ENCODE results near the gene BTG1.

The BTG1 gene

GRCh38 chr12:92145731-92146496, at the start of gene BTG1:
TSS of gene BTG1 (minus strand) at chr12:92145846. CDS start at chr12:92145535, 311 bp downstream.
- DNase-seq (ENCODE audit: low read depth in 3 of 3, low spot score in 1 of 3) = peak; percentile 91 to 99 (median 99)

GRCh38 chr12:92194561-92194960, 48.9 kb upstream of the BTG1 start:
- no peak for DNase-seq (ENCODE audit: low read depth in 3 of 3, low spot score in 1 of 3)

DNA sequence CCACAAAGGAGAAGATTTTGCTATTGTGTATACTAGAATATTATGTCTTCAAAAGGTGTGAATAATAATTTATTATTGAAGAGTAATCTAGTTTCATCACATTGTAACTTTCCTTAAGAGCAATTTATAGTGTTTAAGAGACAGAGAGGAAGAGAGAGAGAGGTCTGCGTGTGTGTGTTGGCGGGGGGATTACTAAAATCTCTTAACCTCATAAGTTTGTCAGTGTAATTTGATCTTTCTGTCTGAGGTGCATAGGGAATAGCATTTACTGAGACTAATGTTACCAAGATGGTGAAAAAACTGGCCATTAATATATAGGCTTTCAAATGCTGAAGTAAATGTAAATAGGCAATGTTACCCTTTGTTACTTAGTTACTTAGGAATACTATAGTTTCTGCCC, 48.2 kb upstream of the BTG1 start:
- DNase-seq (ENCODE audit: low read depth in 3 of 3, low spot score in 1 of 3) = no peak

DNA sequence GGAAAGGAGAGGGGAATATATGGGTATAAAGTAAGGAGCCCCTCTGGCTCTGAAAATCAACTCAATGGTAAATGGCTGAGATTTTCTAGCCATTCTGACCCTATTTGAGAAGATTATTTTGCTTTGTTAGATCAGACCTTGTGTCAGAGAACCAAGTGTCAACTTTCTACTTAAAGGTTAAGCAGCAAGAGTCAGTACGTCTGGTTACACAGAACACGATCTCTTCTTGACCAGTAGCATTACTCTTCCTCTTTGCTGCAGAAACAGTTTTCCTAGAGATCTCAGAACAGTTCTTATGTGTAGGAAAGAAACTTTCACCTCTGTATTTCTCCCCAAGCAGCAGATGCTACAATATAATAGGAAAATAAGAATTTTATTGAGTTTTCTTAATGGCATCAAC, 47.4 kb upstream of the BTG1 start:
- no peak for DNase-seq (ENCODE audit: low read depth in 3 of 3, low spot score in 1 of 3)

DNA sequence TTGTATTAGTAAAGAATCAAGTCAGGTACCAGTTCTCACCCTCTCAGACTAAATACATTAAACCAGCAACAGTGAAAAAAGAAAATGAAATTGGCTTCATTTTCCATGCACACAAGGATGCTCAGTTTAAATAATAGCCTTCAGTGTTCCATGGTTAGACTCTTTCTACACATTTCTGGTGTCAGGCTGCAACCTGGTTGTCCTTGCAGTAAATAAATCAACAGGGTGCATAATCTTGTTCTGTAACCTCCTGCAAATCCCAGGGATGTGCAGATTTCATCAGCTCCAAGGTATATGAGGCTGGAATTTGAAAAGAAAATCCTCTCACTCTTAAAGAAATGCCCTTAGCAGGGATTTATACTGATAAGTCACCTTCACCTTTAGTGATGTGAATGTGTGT, 46.7 kb upstream of the BTG1 start:
- DNase-seq (ENCODE audit: low read depth in 3 of 3, low spot score in 1 of 3) = no peak

DNA sequence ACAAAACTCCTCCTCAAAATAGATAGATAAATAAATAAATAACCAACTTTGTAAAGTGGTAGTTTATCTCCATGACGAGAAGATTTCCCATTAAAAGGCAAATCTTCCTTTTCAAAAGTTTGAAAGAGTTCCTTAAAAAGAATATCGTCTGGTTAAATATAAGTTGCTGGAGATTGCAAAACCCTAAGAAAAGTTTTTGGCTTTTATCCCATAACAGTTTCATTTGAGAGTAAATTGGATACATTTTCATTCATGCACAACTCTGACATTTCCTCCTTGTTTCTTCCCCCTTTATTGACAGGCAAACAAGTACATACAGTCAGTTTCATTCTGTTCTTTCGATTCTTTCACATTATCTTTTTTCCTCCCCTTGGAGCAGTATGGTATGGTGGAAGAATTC, 45.4 kb upstream of the BTG1 start:
- DNase-seq (ENCODE audit: low read depth in 3 of 3, low spot score in 1 of 3) = no peak

DNA sequence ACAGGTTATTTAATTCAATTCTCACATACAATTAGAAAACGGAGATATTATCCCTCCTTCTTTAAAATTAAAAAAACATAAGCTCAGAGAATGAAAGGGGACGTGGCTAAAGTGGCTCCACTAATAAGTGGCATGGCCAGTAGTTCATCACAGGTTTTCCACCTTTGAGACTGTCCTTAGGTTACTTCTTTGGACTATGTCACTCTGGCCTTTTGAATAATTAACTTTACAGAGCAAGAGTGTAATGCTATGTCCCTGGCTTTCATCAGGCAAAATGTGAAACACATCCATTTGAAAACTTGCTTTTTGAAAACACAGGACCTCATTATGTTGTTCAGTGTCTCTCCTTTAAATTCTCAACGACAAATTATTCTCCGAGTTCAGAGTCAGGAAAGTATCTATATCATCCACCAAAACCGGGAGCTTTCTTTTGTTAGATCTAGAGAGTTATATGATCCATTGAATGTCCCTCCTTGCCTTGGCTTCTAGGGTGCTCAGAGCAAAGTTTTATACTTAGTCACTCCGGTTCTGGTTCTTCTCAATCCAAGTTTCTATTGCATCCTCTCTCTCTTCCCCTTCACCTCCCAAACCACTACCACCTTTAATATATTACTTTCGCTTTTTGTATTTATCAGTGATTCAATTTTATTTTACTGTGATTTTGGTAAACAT, 43.0 kb upstream of the BTG1 start:
- no peak for DNase-seq (ENCODE audit: low read depth in 3 of 3, low spot score in 1 of 3)

DNA sequence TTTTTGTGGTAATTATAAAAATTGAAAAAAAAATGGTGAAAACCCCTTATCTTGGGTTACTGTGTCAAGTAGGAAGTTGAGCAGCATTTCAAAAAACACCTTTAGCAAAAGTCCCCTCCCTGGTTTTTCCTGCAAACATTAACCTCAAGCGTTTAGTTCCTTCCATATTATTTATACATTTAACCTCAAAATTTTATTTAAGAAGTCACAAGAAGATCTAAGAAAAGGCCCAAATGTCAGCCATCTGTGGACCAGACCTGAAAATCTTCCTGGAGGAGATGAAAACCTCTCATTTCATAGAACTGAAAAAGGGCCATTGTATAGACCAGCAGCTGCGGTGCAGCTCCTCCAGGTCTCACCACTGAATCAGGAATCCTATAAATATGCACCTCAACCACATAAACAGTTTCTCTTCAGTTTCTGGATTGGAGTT, 40.4 kb upstream of the BTG1 start:
- DNase-seq (ENCODE audit: low read depth in 3 of 3, low spot score in 1 of 3) = no peak

- DNase-seq (ENCODE audit: low read depth in 3 of 3, low spot score in 1 of 3) = no peak
Observed at GRCh38 chr12:92185052-92185451, 39.4 kb upstream of the BTG1 start.

DNA sequence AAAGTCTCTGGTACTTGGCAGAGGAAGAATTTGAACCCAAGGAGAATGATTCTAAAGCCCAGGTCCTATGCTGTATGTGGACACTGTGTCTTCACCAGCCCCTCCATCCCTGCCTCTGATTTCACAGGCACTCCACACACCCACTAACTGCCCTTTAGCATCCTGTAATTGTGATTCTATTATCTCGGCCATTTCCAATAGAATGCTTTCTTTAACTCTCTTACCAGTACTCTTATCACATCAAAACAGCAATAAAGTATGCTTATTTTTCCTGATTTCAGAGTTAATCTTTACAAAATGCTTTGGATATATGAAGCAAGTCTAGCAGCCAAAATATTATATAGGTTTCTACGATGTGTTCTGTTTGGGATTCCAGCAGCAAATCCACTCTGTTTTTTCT, 37.9 kb upstream of the BTG1 start:
- DNase-seq (ENCODE audit: low read depth in 3 of 3, low spot score in 1 of 3) = no peak

DNA sequence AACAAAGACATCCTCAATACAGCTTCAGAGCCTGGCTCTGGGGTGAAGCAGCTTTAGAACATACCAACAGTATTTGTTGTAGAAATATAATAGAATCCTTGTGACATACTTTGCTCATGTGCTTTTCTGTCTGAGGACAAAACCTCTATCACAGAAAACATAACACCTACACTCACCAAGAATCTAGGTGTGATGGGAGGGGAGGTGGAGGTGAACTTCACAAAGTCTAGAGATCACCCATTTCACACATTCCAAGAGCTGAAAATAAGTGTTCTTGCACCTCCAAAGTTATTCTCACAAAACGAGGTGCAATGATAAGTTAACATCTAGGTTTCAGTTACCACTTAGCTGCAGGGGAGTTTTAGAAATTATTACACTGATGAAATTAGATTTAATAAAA, 32.7 kb upstream of the BTG1 start:
- no peak for DNase-seq (ENCODE audit: low read depth in 3 of 3, low spot score in 1 of 3)

DNA sequence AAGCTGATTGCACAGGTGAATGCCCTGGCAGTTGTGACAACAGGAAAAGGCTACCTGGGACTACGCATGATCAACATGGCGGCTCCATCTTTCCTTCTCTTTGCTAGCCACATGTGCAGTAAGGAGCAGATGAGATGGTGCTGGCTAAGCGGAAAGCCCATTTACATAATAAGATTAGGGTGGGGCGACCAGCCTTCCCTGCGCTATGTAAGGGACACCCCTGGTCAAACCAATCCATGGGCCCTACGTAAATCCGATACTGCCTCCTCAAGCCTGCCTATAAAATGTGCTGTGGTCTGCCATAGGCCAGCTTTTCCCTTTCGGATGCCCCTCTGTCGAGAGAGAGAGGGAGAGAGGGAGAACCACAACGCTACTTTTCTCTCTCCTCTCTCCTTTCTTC, 31.0 kb upstream of the BTG1 start:
- no peak for DNase-seq (ENCODE audit: low read depth in 3 of 3, low spot score in 1 of 3)

DNA sequence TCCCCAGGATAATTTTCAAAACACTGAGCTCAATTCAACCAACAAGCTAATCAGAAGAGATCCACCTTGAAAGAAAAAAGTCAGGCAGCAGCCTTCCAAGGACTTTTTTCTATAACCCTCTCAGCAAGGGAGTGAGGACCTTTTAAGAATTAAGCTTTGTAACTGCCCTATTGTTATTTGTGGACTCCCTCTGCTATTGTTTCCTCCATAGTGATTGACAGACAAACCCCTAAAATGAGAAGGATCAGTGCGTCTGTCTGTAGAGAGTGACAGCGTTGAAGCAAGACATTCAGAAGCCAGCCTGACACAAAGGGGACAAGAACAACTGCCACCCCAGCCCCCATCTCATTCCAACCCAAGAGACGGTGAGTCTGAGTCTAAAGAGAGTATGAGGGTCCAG, 30.3 kb upstream of the BTG1 start:
- DNase-seq (ENCODE audit: low read depth in 3 of 3, low spot score in 1 of 3) = no peak

GRCh38 chr12:92170050-92170449, 24.4 kb upstream of the BTG1 start:
- DNase-seq (ENCODE audit: low read depth in 3 of 3, low spot score in 1 of 3) = no peak

GRCh38 chr12:92167075-92167474, 21.4 kb upstream of the BTG1 start:
- DNase-seq (ENCODE audit: low read depth in 3 of 3, low spot score in 1 of 3) = no peak

DNA sequence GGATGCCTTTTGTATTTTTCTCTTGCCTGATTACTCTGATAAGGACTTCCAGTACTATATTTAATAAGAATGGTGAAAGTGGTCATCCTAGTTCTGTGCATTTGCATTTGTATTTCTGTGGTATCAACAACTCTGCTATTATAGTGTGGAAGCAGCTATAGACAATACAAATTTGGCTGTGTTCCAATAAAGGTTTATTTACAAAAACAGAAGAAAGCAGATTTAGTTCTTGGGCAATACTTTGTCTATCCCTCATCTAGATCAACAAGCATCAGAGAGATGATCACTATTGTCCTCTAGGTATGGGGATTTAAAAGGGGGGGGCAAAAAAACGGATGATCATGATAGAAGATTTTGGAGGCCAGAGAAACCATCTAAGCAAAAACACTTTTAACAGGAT, 19.1 kb upstream of the BTG1 start:
- no peak for DNase-seq (ENCODE audit: low read depth in 3 of 3, low spot score in 1 of 3)

DNA sequence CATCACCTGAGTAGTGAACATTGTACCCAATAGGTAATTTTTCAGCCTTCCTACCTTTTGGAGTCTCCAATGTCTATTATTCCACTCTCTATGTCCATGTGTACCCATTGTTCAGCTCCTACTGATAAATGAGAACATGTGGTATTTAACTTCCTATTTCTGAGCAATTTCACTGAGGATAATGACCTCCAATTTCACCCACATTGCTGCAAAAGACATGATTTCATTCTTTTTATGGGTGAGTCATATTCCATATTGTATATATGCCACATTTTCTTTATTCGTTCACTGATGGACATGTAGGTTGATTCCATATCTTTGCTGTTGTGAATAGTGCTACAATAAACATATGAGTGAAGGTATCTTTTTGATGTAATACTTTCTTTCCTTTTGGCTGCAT, 16.4 kb upstream of the BTG1 start:
- no peak for DNase-seq (ENCODE audit: low read depth in 3 of 3, low spot score in 1 of 3)

DNA sequence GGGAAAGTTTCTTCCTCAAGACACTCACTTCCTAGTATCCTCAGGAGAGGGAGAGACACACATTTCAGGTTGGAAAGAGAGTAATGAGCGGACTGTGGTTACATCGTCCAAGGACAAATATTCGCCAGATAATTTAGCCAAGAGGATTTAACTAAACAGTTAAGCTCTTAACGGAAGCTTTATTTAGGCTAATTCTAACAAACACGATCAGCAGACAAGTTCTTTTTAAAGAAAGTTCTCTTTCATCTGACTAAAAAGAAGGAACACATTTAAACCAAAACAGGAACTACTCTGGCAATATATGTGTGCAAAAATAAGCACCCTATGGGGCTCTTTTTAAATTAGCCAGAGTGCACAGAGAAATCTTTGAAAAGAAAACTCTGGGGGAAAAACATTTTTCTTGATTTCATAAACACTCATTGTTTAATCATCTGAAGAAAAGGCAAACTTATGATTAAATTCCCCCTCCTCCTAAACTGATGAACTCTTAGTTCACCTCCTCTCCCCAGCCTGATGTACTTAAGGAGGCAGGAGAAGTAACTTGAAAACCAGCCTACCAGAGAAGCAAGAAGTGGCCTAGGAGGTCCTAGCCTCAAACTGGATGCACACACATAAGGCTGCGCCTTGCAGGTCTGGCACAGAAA, 13.3 kb upstream of the BTG1 start:
- no peak for DNase-seq (ENCODE audit: low read depth in 3 of 3, low spot score in 1 of 3)

- no peak for DNase-seq (ENCODE audit: low read depth in 3 of 3, low spot score in 1 of 3)
Observed at GRCh38 chr12:92156704-92157395, 11.2 kb upstream of the BTG1 start.

GRCh38 chr12:92156139-92156538, 10.5 kb upstream of the BTG1 start:
- no peak for DNase-seq (ENCODE audit: low read depth in 3 of 3, low spot score in 1 of 3)

- no peak for DNase-seq (ENCODE audit: low read depth in 3 of 3, low spot score in 1 of 3)
Observed at GRCh38 chr12:92155733-92156132, 10.1 kb upstream of the BTG1 start.

GRCh38 chr12:92151916-92152315, 6.3 kb upstream of the BTG1 start:
- DNase-seq (ENCODE audit: low read depth in 3 of 3, low spot score in 1 of 3) = no peak
